Breast epithelium (tissue), 3 donors: ENCODE results near the gene LRRC4B.

Experiments used
- CTCF ChIP-seq, 3 donors: fragments of 450-650 bp; IDR thresholded peaks; one replicate each; pipeline ENCODE4 v1.5.1; 2016 to 2017; ENCODE audit warnings: antibody characterized with exemption in 3 of 3, mild to moderate bottlenecking in 3 of 3, moderate library complexity in 3 of 3
- POLR2AphosphoS5 ChIP-seq, 3 donors: sonication (generic); formaldehyde crosslinking; IDR thresholded peaks; one replicate each; pipeline ENCODE4 v1.6.1; 2017; ENCODE audit warnings: antibody characterized with exemption in 3 of 3

GRCh38 chr19:50476224-50476906 is 91.9 kb downstream of the LRRC4B start, which contains the start of the genes EMC10 and GARIN5A:
- TF ChIP-seq CTCF (IDR thresholded peaks at IDR 0.05) (no peak), POLR2AphosphoS5 (IDR thresholded peaks at IDR 0.05) (peak; percentile 39 to 64 (median 61))
